H9 (cell line): ENCODE data around the gene CFAP157. TPM values are rescaled to one million over a fixed set of nuclear protein-coding genes. Genes with fewer than 3 reads are reported as not detected.

ENCODE experiments used
- DNase-seq: peaks from one replicate; pipeline ENCODE4 v3.0.0-alpha.2; 2017
- H2AFZ ChIP-seq: one replicate; pipeline ENCODE4 v1.6.1; 2013; ENCODE audit warnings: mild to moderate bottlenecking, low read length, control low read depth, moderate library complexity
- H2AK5ac ChIP-seq: 2 replicates; pipeline ENCODE4 v1.6.1; 2013; ENCODE audit warnings: low read length, control low read depth, mixed read lengths; ENCODE audit not compliant: insufficient read length
- H2BK120ac ChIP-seq: one replicate; pipeline ENCODE4 v1.6.1; 2013; ENCODE audit warnings: low read depth, mild to moderate bottlenecking, low read length, control low read depth, inconsistent platforms; ENCODE audit not compliant: poor library complexity, severe bottlenecking
- H2BK12ac ChIP-seq: 2 replicates; pipeline ENCODE4 v1.6.1; 2013; ENCODE audit warnings: low read length, control low read depth, mixed read lengths, low read depth; ENCODE audit not compliant: insufficient read length
- H2BK15ac ChIP-seq: 2 replicates; pipeline ENCODE4 v1.6.1; 2013; ENCODE audit warnings: low read depth, low read length, control low read depth
- H2BK20ac ChIP-seq: one replicate; pipeline ENCODE4 v1.6.1; 2013; ENCODE audit warnings: low read depth, mild to moderate bottlenecking, low read length, control low read depth, inconsistent platforms; ENCODE audit not compliant: poor library complexity, severe bottlenecking
- H2BK5ac ChIP-seq: 2 replicates; pipeline ENCODE4 v1.6.1; 2013; ENCODE audit warnings: low read length, control low read depth, mixed read lengths; ENCODE audit not compliant: insufficient read length
- H3K14ac ChIP-seq: 2 replicates; pipeline ENCODE4 v1.6.1; 2013; ENCODE audit warnings: low read length, control low read depth; ENCODE audit not compliant: insufficient read depth
- H3K18ac ChIP-seq: 2 replicates; pipeline ENCODE4 v1.6.1; 2013; ENCODE audit warnings: low read depth, mild to moderate bottlenecking, mixed read lengths, low read length, control low read depth; ENCODE audit not compliant: insufficient read length
- H3K23ac ChIP-seq: 2 replicates; pipeline ENCODE4 v1.6.1; 2013; ENCODE audit warnings: low read length, control low read depth, mixed read lengths, low read depth; ENCODE audit not compliant: insufficient read length
- H3K23me2 ChIP-seq: 2 replicates; pipeline ENCODE4 v1.6.1; 2013; ENCODE audit warnings: low read depth, mild to moderate bottlenecking, mixed read lengths, low read length, control low read depth; ENCODE audit not compliant: insufficient read length, poor library complexity, severe bottlenecking
- H3K27ac ChIP-seq: 2 replicates; pipeline ENCODE4 v1.5.1; 2013; ENCODE audit warnings: low read length, control low read depth, mixed read lengths, low read depth; ENCODE audit not compliant: insufficient read length
- H3K27me3 ChIP-seq: 2 replicates; pipeline ENCODE4 v1.6.1; 2013; ENCODE audit warnings: low read length, control low read depth, inconsistent platforms; ENCODE audit not compliant: insufficient read depth
- H3K4ac ChIP-seq: 2 replicates; pipeline ENCODE4 v1.6.1; 2013; ENCODE audit warnings: low read depth, mild to moderate bottlenecking, control low read depth, inconsistent platforms, low read length, moderate library complexity
- H3K4me1 ChIP-seq: 2 replicates; pipeline ENCODE4 v1.6.1; 2013; ENCODE audit warnings: low read length, control low read depth, inconsistent platforms; ENCODE audit not compliant: insufficient read depth
- H3K4me2 ChIP-seq: 2 replicates; pipeline ENCODE4 v1.6.1; 2013; ENCODE audit warnings: low read length, control low read depth, mixed read lengths; ENCODE audit not compliant: insufficient read length, insufficient read depth
- H3K56ac ChIP-seq: 2 replicates; pipeline ENCODE4 v1.6.1; 2013; ENCODE audit warnings: low read depth, mild to moderate bottlenecking, mixed read lengths, low read length, control low read depth; ENCODE audit not compliant: insufficient read length
- H3K79me1 ChIP-seq: 2 replicates; pipeline ENCODE4 v1.6.1; 2013; ENCODE audit warnings: low read depth, mild to moderate bottlenecking, moderate library complexity, low read length, control low read depth, inconsistent platforms; ENCODE audit not compliant: insufficient read depth, poor library complexity, severe bottlenecking
- H3K79me2 ChIP-seq: 2 replicates; pipeline ENCODE4 v1.6.1; 2013; ENCODE audit warnings: low read length, control low read depth, inconsistent platforms; ENCODE audit not compliant: insufficient read depth
- H3K9ac ChIP-seq: 2 replicates; pipeline ENCODE4 v1.6.1; 2013; ENCODE audit warnings: low read length, control low read depth, mixed read lengths; ENCODE audit not compliant: insufficient read length; ENCODE audit errors: extremely low read depth
- H3K9me3 ChIP-seq: one replicate; pipeline ENCODE4 v1.6.1; 2013; ENCODE audit warnings: low read depth, low read length, inconsistent platforms; ENCODE audit not compliant: control insufficient read depth
- H3T11ph ChIP-seq: one replicate; pipeline ENCODE4 v1.6.1; 2013; ENCODE audit warnings: mild to moderate bottlenecking, low read length, control low read depth, inconsistent platforms
- H4K20me1 ChIP-seq: one replicate; pipeline ENCODE4 v1.6.1; 2013; ENCODE audit not compliant: control insufficient read depth, insufficient read length, insufficient read depth
- H4K5ac ChIP-seq: 2 replicates; pipeline ENCODE4 v1.6.1; 2013; ENCODE audit warnings: low read depth, mild to moderate bottlenecking, mixed read lengths, low read length, control low read depth; ENCODE audit not compliant: insufficient read length
- H4K8ac ChIP-seq: replicated peaks from 2 replicates; pipeline ENCODE4 v1.6.1; 2013; ENCODE audit warnings: low read length, control low read depth, mixed read lengths, low read depth; ENCODE audit not compliant: insufficient read length
- H4K91ac ChIP-seq: 2 replicates; pipeline ENCODE4 v1.6.1; 2013; ENCODE audit warnings: low read depth, mild to moderate bottlenecking, moderate library complexity, mixed read lengths, low read length, control low read depth; ENCODE audit not compliant: insufficient read length
- H3K27ac Mint-ChIP-seq, 3 experiments: 2 replicates in 2 of 3; 3 replicates in 1 of 3; pipeline ENCODE4 v1.8.0; 2020 to 2021; ENCODE audit warnings: mixed read lengths in 3 of 3, mild to moderate bottlenecking in 1 of 3, moderate library complexity in 1 of 3
- H3K27me3 Mint-ChIP-seq: 2 replicates; pipeline ENCODE4 v1.8.0; 2021; ENCODE audit warnings: low read depth, mild to moderate bottlenecking, moderate library complexity, mixed read lengths
- H3K36me3 Mint-ChIP-seq, 3 experiments: 2 replicates in 2 of 3; 3 replicates in 1 of 3; pipeline ENCODE4 v1.8.0; 2020 to 2021; ENCODE audit warnings: low read depth in 3 of 3, mixed read lengths in 3 of 3; ENCODE audit not compliant: insufficient read depth in 1 of 3
- H3K4me1 Mint-ChIP-seq, 2 experiments: 2 replicates each; pipeline ENCODE4 v1.8.0; 2020; ENCODE audit warnings: mixed read lengths in 2 of 2
- H3K4me3 Mint-ChIP-seq, 2 experiments: 2 replicates in 1 of 2; 3 replicates in 1 of 2; pipeline ENCODE4 v1.8.0; 2020 to 2021; ENCODE audit warnings: mild to moderate bottlenecking in 2 of 2, mixed read lengths in 2 of 2, moderate library complexity in 1 of 2
- H3K9me3 Mint-ChIP-seq, 2 experiments: 2 replicates in 1 of 2; 3 replicates in 1 of 2; pipeline ENCODE4 v1.8.0; 2020; ENCODE audit warnings: mild to moderate bottlenecking in 2 of 2, mixed read lengths in 2 of 2, moderate library complexity in 1 of 2
- CTCF ChIP-seq: fragments of 200-600 bp; sonication (generic); conservative IDR thresholded peaks from 3 replicates; pipeline ENCODE4 v1.8.0; 2021; ENCODE audit warnings: antibody characterized with exemption, mild to moderate bottlenecking
- WGBS: extraction: QIAGEN DNeasy Blood & Tissue Kit; methylation state at CpG from one replicate; pipeline ENCODE4 v1.1.7; 2013; ENCODE audit warnings: missing lambda C conversion rate, low lambda C conversion rate, mixed read lengths; ENCODE audit not compliant: insufficient read length; ENCODE audit errors: extremely low coverage; 5-methylcytosine and 5-hydroxymethylcytosine counted together
- total RNA-seq: library from RNA; stranded (reverse); gene quantifications from 2 replicates; pipeline ENCODE4 v1.2.1, GENCODE V29; 2021

CFAP157 gene
- total RNA-seq, 1 experiment from 2014 or later = 0.22 TPM

- Histone ChIP-seq H2BK12ac (no peak overlapping the region), H2BK120ac (no peak overlapping the region), H4K20me1 (no peaks in the 10 kb centered on the region), H3K18ac (no peak overlapping the region), H3T11ph (no peak overlapping the region), H2AFZ (no peak overlapping the region), H3K4me1 (no peaks in the 10 kb centered on the region), H2BK20ac (no peak overlapping the region), H2BK15ac (no peak overlapping the region), H3K14ac (no peak overlapping the region), H2AK5ac (no peak overlapping the region), H3K9me3 (no peaks in the 10 kb centered on the region), H2BK5ac (no peak overlapping the region), H3K4me2 (no peak overlapping the region), H4K91ac (no peak overlapping the region), H3K9ac (no peak overlapping the region), H4K8ac (no peak overlapping the region), H3K27ac (no peak overlapping the region), H3K56ac (no peak overlapping the region), H3K79me2 (no peaks in the 10 kb centered on the region), H3K4ac (no peak overlapping the region), H3K27me3 (no peaks in the 10 kb centered on the region), H3K23ac (no peak overlapping the region), H3K79me1 (no peaks in the 10 kb centered on the region), H4K5ac (no peak overlapping the region), H3K23me2 (no peaks in the 10 kb centered on the region)
- Mint-ChIP-seq H3K36me3 (no peaks in the 10 kb centered on the region; a peak in 1 of 7 replicates), H3K4me3 (no peak overlapping the region), H3K27me3 (no peaks in the 10 kb centered on the region), H3K4me1 (peaks cover 2 to 7% of the 10 kb centered on the region in 2 experiments), H3K27ac (no peak overlapping the region; a peak in 1 of 7 replicates), H3K9me3 (no peaks in the 10 kb centered on the region)
- DNase-seq = no peak
- no CpG with 5 or more reads among the region's 8 CpGs for WGBS
- no peak for TF ChIP-seq CTCF
These were observed 22.0 kb downstream of the CFAP157 start for GRCh38 chr9:127728808-127729207.
